Tibial nerve (tissue), 4 donors: ENCODE measurements around the gene SNAI1.

Experiments used
- EP300 ChIP-seq, 2 donors: sonication (generic); formaldehyde crosslinking; IDR thresholded peaks; one replicate each; pipeline ENCODE4 v1.6.1; 2017; ENCODE audit warnings: antibody characterized with exemption in 2 of 2, mild to moderate bottlenecking in 1 of 2
- POLR2A ChIP-seq, 2 donors: fragments of 450-650 bp; IDR thresholded peaks; one replicate each; pipeline ENCODE4 v1.6.1; 2017; ENCODE audit warnings: antibody characterized with exemption in 2 of 2, mild to moderate bottlenecking in 2 of 2, moderate library complexity in 2 of 2
- TF ChIP-seq, protein P1 (sequence below), 5 experiments: fragments of 200-600 bp in 3 of 5; fragments of 450-650 bp in 2 of 5; sonication (generic) in 3 of 5; IDR thresholded peaks; one replicate each; pipeline ENCODE4 v1.5.1; 2016 to 2019; ENCODE audit warnings: antibody characterized with exemption in 5 of 5, mild to moderate bottlenecking in 3 of 5, moderate library complexity in 2 of 5

DNA sequence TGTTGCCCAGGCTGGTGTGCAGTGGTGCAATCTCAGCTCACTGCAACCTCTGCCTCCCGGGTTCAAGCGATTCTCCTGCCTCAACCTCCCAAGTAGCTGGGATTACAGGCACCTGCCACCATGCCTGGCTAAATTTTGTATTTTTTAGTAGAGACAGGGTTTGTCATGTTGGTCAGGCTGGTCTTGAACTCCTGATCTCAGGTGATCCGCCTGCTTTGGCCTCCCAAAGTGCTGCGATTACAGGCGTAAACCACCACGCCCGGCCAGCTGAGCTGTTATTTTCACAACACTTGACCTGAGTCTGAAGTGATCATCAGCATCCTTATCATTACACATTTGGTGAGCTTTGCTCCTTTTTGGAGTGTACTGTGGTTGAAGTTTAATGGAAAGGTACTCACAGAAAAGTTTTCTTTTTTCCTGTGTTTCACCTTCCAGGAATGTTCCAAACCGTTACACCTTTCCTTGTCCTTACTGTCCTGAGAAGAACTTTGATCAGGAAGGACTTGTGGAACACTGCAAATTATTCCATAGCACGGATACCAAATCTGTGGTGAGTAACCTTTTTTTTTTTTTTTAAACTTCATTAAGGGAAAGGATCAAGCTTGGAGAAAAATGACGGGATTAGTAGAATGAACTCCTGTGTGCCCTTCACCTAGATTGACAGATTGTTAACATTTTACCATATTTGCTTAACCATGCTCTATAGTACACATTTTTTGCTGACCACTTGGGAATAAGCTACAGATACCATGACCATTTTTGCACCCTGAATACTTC, 36.9 kb upstream of the SNAI1 start:
- TF ChIP-seq, protein P1, sequence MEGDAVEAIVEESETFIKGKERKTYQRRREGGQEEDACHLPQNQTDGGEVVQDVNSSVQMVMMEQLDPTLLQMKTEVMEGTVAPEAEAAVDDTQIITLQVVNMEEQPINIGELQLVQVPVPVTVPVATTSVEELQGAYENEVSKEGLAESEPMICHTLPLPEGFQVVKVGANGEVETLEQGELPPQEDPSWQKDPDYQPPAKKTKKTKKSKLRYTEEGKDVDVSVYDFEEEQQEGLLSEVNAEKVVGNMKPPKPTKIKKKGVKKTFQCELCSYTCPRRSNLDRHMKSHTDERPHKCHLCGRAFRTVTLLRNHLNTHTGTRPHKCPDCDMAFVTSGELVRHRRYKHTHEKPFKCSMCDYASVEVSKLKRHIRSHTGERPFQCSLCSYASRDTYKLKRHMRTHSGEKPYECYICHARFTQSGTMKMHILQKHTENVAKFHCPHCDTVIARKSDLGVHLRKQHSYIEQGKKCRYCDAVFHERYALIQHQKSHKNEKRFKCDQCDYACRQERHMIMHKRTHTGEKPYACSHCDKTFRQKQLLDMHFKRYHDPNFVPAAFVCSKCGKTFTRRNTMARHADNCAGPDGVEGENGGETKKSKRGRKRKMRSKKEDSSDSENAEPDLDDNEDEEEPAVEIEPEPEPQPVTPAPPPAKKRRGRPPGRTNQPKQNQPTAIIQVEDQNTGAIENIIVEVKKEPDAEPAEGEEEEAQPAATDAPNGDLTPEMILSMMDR (IDR thresholded peaks at IDR 0.05), result no peak
- TF ChIP-seq EP300 (IDR thresholded peaks at IDR 0.05), result no peak
- TF ChIP-seq POLR2A (IDR thresholded peaks at IDR 0.05), result no peak
